Neural cell (in vitro differentiated cells): ENCODE results near the gene MGAT4D. TPM values are rescaled to one million over a fixed set of nuclear protein-coding genes. Genes with fewer than 3 reads are reported as not detected.
A peak's percentile ranks its signal among the peaks of the same experiment; 100 is the strongest.
"Not testable (repeated sequence)": the region's sequence is repeated elsewhere in the genome, so short reads cannot be mapped to it uniquely, and the experiment has no call there.

Experiments
- H2AFZ ChIP-seq: fragments of 200-600, 300-800 bp; sonication (generic), shearing (Covaris generic); 2 replicates; pipeline ENCODE4 v1.6.0; 2014; ENCODE audit warnings: low read depth, mild to moderate bottlenecking, antibody characterized with exemption, low read length, moderate library complexity
- H3F3A ChIP-seq: fragments of 200-600 bp; shearing (Covaris generic); 2 replicates; pipeline ENCODE4 v1.6.1; 2016; ENCODE audit warnings: mild to moderate bottlenecking, moderate library complexity, mixed read lengths, antibody characterized with exemption, low read length; ENCODE audit not compliant: insufficient read depth, poor library complexity, severe bottlenecking
- H3K27ac ChIP-seq: fragments of 200-600, 300-800 bp; sonication (generic), shearing (Covaris generic); 2 replicates; pipeline ENCODE4 v1.5.1; 2014; ENCODE audit warnings: mild to moderate bottlenecking, low read length, moderate library complexity
- H3K27me3 ChIP-seq: fragments of 300-800, 200-600 bp; sonication (generic), shearing (Covaris generic); 2 replicates; pipeline ENCODE4 v1.6.0; 2014; ENCODE audit warnings: mild to moderate bottlenecking, low read depth, low read length, moderate library complexity; ENCODE audit not compliant: insufficient read depth
- H3K36me3 ChIP-seq: fragments of 300-800, 200-600 bp; sonication (generic), shearing (Covaris generic); 2 replicates; pipeline ENCODE4 v1.5.1; 2014; ENCODE audit warnings: mild to moderate bottlenecking, antibody characterized with exemption, low read length, moderate library complexity; ENCODE audit not compliant: insufficient read depth
- H3K4me2 ChIP-seq: fragments of 300-800, 200-600 bp; sonication (generic), shearing (Covaris generic); 2 replicates; pipeline ENCODE4 v1.6.0; 2014; ENCODE audit warnings: mild to moderate bottlenecking, low read length
- H3K4me3 ChIP-seq: fragments of 300-800, 200-600 bp; sonication (generic), shearing (Covaris generic); 2 replicates; pipeline ENCODE4 v1.5.1; 2014; ENCODE audit warnings: mild to moderate bottlenecking, low read length, moderate library complexity
- H3K79me2 ChIP-seq: fragments of 200-600 bp; shearing (Covaris generic); replicated peaks from 2 replicates; pipeline ENCODE4 v1.6.0; 2014; ENCODE audit warnings: mild to moderate bottlenecking, low read length, moderate library complexity; ENCODE audit not compliant: insufficient read depth
- H3K9ac ChIP-seq: fragments of 300-800, 200-600 bp; sonication (generic), shearing (Covaris generic); 2 replicates; pipeline ENCODE4 v1.6.1; 2016; ENCODE audit warnings: mild to moderate bottlenecking, low read length, mixed read lengths
- H3K9me2 ChIP-seq: fragments of 200-600 bp; shearing (Covaris generic); 2 replicates; pipeline ENCODE4 v1.6.1; 2016; ENCODE audit warnings: mild to moderate bottlenecking, low read length, mixed read lengths; ENCODE audit not compliant: insufficient read depth
- H3K9me3 ChIP-seq: fragments of 200-600, 300-800 bp; sonication (generic), shearing (Covaris generic); 2 replicates; pipeline ENCODE4 v1.6.1; 2016; ENCODE audit warnings: mild to moderate bottlenecking, mixed run types, low read length, moderate library complexity, mixed read lengths
- H4K20me1 ChIP-seq: fragments of 200-600 bp; shearing (Covaris generic); 2 replicates; pipeline ENCODE4 v1.6.1; 2016; ENCODE audit warnings: mild to moderate bottlenecking, mixed run types; ENCODE audit not compliant: insufficient read depth
- CTCF ChIP-seq: fragments of 450-650 bp; IDR thresholded peaks from 2 replicates; pipeline ENCODE4 v1.5.1; 2014; ENCODE audit warnings: antibody characterized with exemption, mild to moderate bottlenecking, moderate library complexity; ENCODE audit not compliant: poor library complexity, severe bottlenecking
- EP300 ChIP-seq: fragments of 450-650 bp; conservative IDR thresholded peaks from 2 replicates; pipeline ENCODE4 v1.6.1; 2014; ENCODE audit warnings: antibody characterized with exemption, mild to moderate bottlenecking, moderate library complexity; ENCODE audit not compliant: poor library complexity, severe bottlenecking
- MXI1 ChIP-seq: fragments of 450-650 bp; conservative IDR thresholded peaks from 2 replicates; pipeline ENCODE4 v1.6.1; 2014; ENCODE audit warnings: antibody characterized with exemption, mild to moderate bottlenecking; ENCODE audit not compliant: poor library complexity, severe bottlenecking
- POLR2AphosphoS5 ChIP-seq: IDR thresholded peaks from 2 replicates; pipeline ENCODE4 v1.6.1; 2012
- RAD21 ChIP-seq: fragments of 450-650 bp; conservative IDR thresholded peaks from 2 replicates; pipeline ENCODE4 v1.6.1; 2014; ENCODE audit warnings: antibody characterized with exemption, mild to moderate bottlenecking, moderate library complexity
- REST ChIP-seq: IDR thresholded peaks from 2 replicates; pipeline ENCODE4 v1.6.1; 2012; ENCODE audit warnings: borderline replicate concordance
- TAF1 ChIP-seq: IDR thresholded peaks from 2 replicates; pipeline ENCODE4 v1.6.1; 2012; ENCODE audit warnings: low read depth
- polyA plus RNA-seq: library from polyadenylated mRNA; depleted of rRNA; stranded (reverse); fragments of >200 nt; gene quantifications from 2 replicates; pipeline ENCODE4 v1.2.3, GENCODE V29; 2014

MGAT4D gene
- polyA plus RNA-seq, 1 donor from 2014 or later = 0.05 TPM

- no peaks in the 10 kb centered on the region for H3F3A ChIP-seq
- H3K4me3 ChIP-seq = peak overlapping the region; percentile 73
- no peaks in the 10 kb centered on the region for H3K9me2 ChIP-seq
- no peaks in the 10 kb centered on the region for H3K9me3 ChIP-seq
- TF ChIP-seq EP300 = no peak
- TF ChIP-seq MXI1 = no peak
- no peak for TF ChIP-seq TAF1
- H4K20me1 ChIP-seq = no peaks in the 10 kb centered on the region
- H3K27me3 ChIP-seq = no peaks in the 10 kb centered on the region
- H3K9ac ChIP-seq = peak overlapping the region; percentile 23
- peaks cover 12% of the 10 kb centered on the region for H3K79me2 ChIP-seq
- H2AFZ ChIP-seq = no peak overlapping the region
- H3K4me2 ChIP-seq = peak overlapping the region; percentile 64
- H3K27ac ChIP-seq = no peak overlapping the region
- no peaks in the 10 kb centered on the region for H3K36me3 ChIP-seq
Observed at GRCh38 chr4:140523370-140523856, 25.3 kb upstream of the MGAT4D start.

- Histone ChIP-seq H3K9ac (no peak overlapping the region), H3K4me3 (no peak overlapping the region), H3K27ac (no peak overlapping the region), H4K20me1 (no peaks in the 10 kb centered on the region), H3K27me3 (no peaks in the 10 kb centered on the region), H3K4me2 (no peak overlapping the region), H3K79me2 (no peaks in the 10 kb centered on the region), H3K9me3 (no peaks in the 10 kb centered on the region), H2AFZ (no peak overlapping the region), H3K9me2 (no peaks in the 10 kb centered on the region), H3F3A (no peaks in the 10 kb centered on the region), H3K36me3 (no peaks in the 10 kb centered on the region)
- TF ChIP-seq MXI1 = no peak
- TF ChIP-seq REST = no peak
- TF ChIP-seq CTCF = no peak
- no peak for TF ChIP-seq RAD21
- TF ChIP-seq POLR2AphosphoS5 = no peak
Observed at GRCh38 chr4:140515423-140515822, 17.3 kb upstream of the MGAT4D start.

DNA sequence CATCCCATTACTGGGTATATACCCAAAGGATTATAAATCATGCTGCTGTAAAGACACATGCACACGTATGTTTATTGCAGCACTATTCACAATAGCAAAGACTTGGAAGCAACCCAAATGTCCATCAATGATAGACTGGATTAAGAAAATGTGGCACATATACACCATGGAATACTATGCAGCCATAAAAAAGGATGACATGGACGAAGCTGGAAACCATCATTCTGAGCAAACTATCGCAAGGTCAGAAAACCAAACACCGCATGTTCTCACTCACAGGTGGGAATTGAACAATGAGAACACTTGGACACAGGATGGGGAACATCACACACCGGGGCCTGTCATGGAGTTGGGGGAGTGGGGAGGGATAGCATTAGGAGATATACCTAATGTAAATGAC lies 15.7 kb upstream of the MGAT4D start:
- not testable (repeated sequence) for H3K9me2 ChIP-seq, H3K79me2 ChIP-seq, H3K4me2 ChIP-seq, H2AFZ ChIP-seq, H3K27me3 ChIP-seq, H3K9me3 ChIP-seq, H4K20me1 ChIP-seq, H3K4me3 ChIP-seq, H3K27ac ChIP-seq, H3K36me3 ChIP-seq, H3F3A ChIP-seq, H3K9ac ChIP-seq
